Measurements from ENCODE around the gene GSG1L.

GSG1L gene

GRCh38 chr16:27901956-27902355 is 161.6 kb downstream of the GSG1L start:
- TF ChIP-seq CTCF (IDR thresholded peaks at IDR 0.05; ENCODE audit: low read depth, low read length): no peak
- no peak for DNase-seq (ENCODE audit: extremely low read depth, low read depth)

GRCh38 chr16:27899736-27900135 is 163.8 kb downstream of the GSG1L start:
- no peak for TF ChIP-seq CTCF (IDR thresholded peaks at IDR 0.05; ENCODE audit: low read depth, low read length)
- DNase-seq (ENCODE audit: extremely low read depth, low read depth): no peak

- DNase-seq (ENCODE audit: extremely low read depth, low read depth): no peak
- TF ChIP-seq CTCF (IDR thresholded peaks at IDR 0.05; ENCODE audit: low read depth, low read length): no peak
Observed at GRCh38 chr16:27894386-27894785, 169.1 kb downstream of the GSG1L start.

GRCh38 chr16:27892879-27893278 is 170.6 kb downstream of the GSG1L start:
- TF ChIP-seq CTCF (IDR thresholded peaks at IDR 0.05; ENCODE audit: low read depth, low read length): no peak
- no peak for DNase-seq (ENCODE audit: extremely low read depth, low read depth)

- DNase-seq (ENCODE audit: extremely low read depth, low read depth): no peak
- TF ChIP-seq CTCF (IDR thresholded peaks at IDR 0.05; ENCODE audit: low read depth, low read length): no peak
Observed at GRCh38 chr16:27890866-27891265, 172.6 kb downstream of the GSG1L start.

- TF ChIP-seq CTCF (IDR thresholded peaks at IDR 0.05; ENCODE audit: low read depth, low read length): no peak
- DNase-seq (ENCODE audit: extremely low read depth, low read depth): no peak
Observed at GRCh38 chr16:27890006-27890405, 173.5 kb downstream of the GSG1L start.

GRCh38 chr16:27883576-27883975 is 179.9 kb downstream of the GSG1L start:
- TF ChIP-seq CTCF (IDR thresholded peaks at IDR 0.05; ENCODE audit: low read depth, low read length): no peak
- no peak for DNase-seq (ENCODE audit: extremely low read depth, low read depth)

Measured in AG09319 (cell line).